ENCODE data around the gene PRLHR.

PRLHR gene

DNA sequence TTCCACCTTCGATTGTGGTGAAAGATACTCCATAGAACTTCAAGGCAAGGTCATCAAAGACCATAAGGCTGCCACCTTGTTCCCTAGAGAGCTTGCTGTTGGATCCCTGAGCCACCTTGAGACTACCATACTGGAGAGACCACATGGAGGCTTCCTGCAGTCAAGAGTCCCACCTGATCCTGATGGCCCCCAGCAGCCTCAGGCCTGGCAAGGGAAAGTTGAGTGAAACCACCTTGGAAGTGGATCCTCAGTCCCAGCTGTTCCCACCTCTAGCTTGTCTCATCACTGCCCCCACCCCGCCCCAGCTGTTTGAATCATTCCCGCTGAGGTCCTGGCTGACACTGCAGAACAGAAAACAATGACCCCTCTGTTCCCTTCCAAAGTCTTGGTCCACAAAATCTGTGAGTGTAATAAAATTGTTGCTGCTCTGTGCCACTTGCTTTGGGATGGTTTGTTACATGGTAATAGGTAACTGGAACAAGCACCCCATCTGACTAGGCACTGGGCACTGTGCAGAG lies 32.0 kb downstream of the PRLHR start:
- Histone ChIP-seq H3K9me3 (no peaks in the 10 kb centered on the region), H3K36me3 (no peaks in the 10 kb centered on the region), H3K4me1 (peaks cover 0 to 4% (median 2%) of the 10 kb centered on the region in 4 donors), H3K27ac (no peak overlapping the region), H3K27me3 (peaks cover 0 to 4% of the 10 kb centered on the region in 2 donors), H3K4me3 (no peak overlapping the region)
- intact Hi-C loops (cut with DNase I; ENCODE audit: low total_unique reads) = no loop called here
- TF ChIP-seq, protein P1, sequence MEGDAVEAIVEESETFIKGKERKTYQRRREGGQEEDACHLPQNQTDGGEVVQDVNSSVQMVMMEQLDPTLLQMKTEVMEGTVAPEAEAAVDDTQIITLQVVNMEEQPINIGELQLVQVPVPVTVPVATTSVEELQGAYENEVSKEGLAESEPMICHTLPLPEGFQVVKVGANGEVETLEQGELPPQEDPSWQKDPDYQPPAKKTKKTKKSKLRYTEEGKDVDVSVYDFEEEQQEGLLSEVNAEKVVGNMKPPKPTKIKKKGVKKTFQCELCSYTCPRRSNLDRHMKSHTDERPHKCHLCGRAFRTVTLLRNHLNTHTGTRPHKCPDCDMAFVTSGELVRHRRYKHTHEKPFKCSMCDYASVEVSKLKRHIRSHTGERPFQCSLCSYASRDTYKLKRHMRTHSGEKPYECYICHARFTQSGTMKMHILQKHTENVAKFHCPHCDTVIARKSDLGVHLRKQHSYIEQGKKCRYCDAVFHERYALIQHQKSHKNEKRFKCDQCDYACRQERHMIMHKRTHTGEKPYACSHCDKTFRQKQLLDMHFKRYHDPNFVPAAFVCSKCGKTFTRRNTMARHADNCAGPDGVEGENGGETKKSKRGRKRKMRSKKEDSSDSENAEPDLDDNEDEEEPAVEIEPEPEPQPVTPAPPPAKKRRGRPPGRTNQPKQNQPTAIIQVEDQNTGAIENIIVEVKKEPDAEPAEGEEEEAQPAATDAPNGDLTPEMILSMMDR (IDR thresholded peaks at IDR 0.05) = no peak
- DNase-seq = no peak

DNA sequence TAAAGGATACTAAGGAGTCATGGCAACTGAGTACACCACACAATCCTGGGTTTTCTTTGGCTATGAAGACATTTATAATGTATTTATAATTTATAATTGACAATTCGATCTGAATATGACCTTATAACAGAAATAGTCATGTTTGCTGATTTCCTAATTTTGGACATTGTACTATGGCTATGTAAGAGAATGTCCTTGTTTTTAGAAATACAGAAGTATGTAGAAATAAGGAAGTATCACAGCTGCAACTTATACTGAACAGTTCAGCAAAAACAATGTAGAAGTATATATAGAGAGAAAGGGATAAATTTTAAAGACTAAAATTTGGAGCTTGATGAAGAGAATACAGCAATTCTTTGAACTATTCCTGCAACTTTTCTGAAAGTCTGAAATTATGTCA lies 32.6 kb downstream of the PRLHR start:
- Histone ChIP-seq H3K36me3 (no peaks in the 10 kb centered on the region), H3K27me3 (peaks cover 0 to 4% of the 10 kb centered on the region in 2 donors), H3K9me3 (no peaks in the 10 kb centered on the region), H3K4me1 (peaks cover 0 to 4% (median 0%) of the 10 kb centered on the region in 4 donors), H3K4me3 (no peak overlapping the region), H3K27ac (no peak overlapping the region)
- no peak for DNase-seq
- TF ChIP-seq, protein P1 (IDR thresholded peaks at IDR 0.05) = no peak
- intact Hi-C loops (cut with DNase I; ENCODE audit: low total_unique reads) = no loop called here

DNA sequence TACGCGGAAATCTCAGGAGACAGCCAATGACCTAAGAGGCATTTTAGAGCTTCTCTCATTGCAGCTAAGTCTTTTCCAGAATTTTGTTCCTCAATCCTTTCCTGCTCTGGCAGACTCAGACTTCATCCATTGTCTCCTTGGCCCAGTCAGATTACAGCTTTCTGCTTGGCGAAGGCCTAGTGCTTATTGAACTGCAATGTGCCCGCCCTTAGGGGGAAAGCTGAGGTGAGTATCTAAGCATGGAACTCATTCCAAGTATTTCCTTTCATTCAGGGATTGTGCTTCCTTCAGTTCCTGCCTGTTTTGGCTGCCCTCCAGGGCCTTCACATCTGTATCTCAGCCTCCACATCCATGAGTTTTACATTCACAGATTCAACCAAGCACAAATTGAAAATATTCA lies 37.5 kb downstream of the PRLHR start:
- no peak overlapping the region for H3K27ac ChIP-seq
- DNase-seq = no peak
- no peaks in the 10 kb centered on the region for H3K4me1 ChIP-seq
- TF ChIP-seq, protein P1 (IDR thresholded peaks at IDR 0.05) = no peak
- H3K36me3 ChIP-seq = no peaks in the 10 kb centered on the region
- H3K9me3 ChIP-seq = no peaks in the 10 kb centered on the region
- H3K27me3 ChIP-seq = peaks cover 0 to 5% of the 10 kb centered on the region in 2 donors
- no peak overlapping the region for H3K4me3 ChIP-seq
- intact Hi-C loops (cut with DNase I; ENCODE audit: low total_unique reads) = no loop called here

DNA sequence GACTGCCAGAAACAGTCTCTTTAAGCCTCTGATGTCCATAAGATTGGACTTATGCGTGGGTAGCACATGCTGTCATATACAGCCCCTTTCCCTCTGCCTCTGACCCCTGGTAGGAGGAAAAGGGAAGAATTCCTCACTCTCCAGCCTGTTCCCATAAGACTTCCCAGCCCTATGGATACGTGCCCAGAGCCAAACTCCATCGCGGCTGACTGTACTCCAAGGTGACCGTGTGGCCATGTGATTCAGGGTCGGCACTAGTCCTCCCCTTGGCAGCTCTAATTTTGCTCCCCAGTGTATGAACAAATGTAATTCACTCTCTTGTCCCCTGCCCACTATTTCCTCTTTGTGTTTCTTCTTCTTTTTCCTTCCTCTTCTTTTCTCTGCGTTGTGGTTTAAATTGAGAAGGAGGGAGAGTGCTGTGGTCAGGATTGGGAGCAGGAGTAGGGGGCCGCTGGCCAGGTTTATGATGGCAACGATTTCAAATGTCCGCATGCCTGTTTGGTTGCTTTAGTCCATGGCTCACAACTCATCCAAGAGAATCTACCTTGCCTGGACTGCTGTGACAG lies 43.8 kb downstream of the PRLHR start:
- TF ChIP-seq, protein P1 (IDR thresholded peaks at IDR 0.05) = no peak
- Histone ChIP-seq H3K4me1 (no peaks in the 10 kb centered on the region), H3K36me3 (no peaks in the 10 kb centered on the region), H3K27ac (no peak overlapping the region), H3K9me3 (no peaks in the 10 kb centered on the region), H3K27me3 (peaks cover 0 to 5% of the 10 kb centered on the region in 2 donors), H3K4me3 (no peak overlapping the region)
- DNase-seq = no peak
- intact Hi-C loops (cut with DNase I; ENCODE audit: low total_unique reads) = no loop called here

DNA sequence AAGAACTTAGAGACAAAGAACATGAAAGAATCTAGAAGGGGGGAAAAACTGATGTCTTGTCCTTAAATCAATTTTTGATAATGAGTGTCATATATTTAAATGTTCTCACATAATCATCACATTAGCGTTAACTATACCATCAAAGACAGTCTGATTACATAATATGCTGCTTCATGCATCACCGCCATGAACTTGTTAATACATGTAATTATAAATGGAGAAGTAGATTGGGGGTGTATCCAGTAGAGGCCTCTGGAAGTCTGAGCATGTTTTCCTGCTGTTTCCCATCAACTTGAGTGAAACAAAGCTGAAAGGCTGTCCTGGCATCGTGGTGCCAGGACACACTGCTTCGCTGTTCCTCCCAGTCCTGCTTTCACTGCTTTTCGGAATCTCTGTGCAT lies 48.2 kb downstream of the PRLHR start:
- no peak overlapping the region for H3K4me3 ChIP-seq
- intact Hi-C loops (cut with DNase I; ENCODE audit: low total_unique reads) = loop anchor here (5.0 kb wide), 1 partner anchor 1155 kb away; no protein-coding TSS in a partner anchor
- no peaks in the 10 kb centered on the region for H3K9me3 ChIP-seq
- DNase-seq = no peak
- H3K36me3 ChIP-seq = no peaks in the 10 kb centered on the region
- H3K27me3 ChIP-seq = peaks cover 0 to 17% of the 10 kb centered on the region in 2 donors
- no peak overlapping the region for H3K27ac ChIP-seq
- H3K4me1 ChIP-seq = no peaks in the 10 kb centered on the region
- TF ChIP-seq, protein P1 (IDR thresholded peaks at IDR 0.05) = no peak

Measured in tibial artery (tissue), 4 donors.